ENCODE measurements around the gene DAPK1. TPM values are rescaled to one million over a fixed set of nuclear protein-coding genes. Genes with fewer than 3 reads are reported as not detected.
A peak's percentile ranks its signal among the peaks of the same experiment; 100 is the strongest.

Gene DAPK1
- total RNA-seq, 1 donor from 2014 or later, result 3.6 TPM

- H3K36me3 Mint-ChIP-seq (ENCODE audit: low read depth), result no peaks in the 10 kb centered on the region
- DNase-seq, result no peak
- H3K27ac Mint-ChIP-seq, result no peak overlapping the region
- H3K4me1 Mint-ChIP-seq, result peaks cover 3% of the 10 kb centered on the region
- peaks cover under 1% of the 10 kb centered on the region for H3K27me3 Mint-ChIP-seq
- no peak overlapping the region for H3K4me3 Mint-ChIP-seq
- no peaks in the 10 kb centered on the region for H3K9me3 Mint-ChIP-seq
- intact Hi-C loops (cut with micrococcal nuclease), result loop anchor here (10.0 kb wide), 1 partner anchor 898 kb away; no protein-coding TSS in a partner anchor
Observed at GRCh38 chr9:87676976-87677775, 179.5 kb downstream of the DAPK1 start.

- intact Hi-C loops (cut with micrococcal nuclease), result loop anchor here (1.0 to 10.0 kb wide), 2 partner anchors 135 to 897 kb away; no protein-coding TSS in a partner anchor
- H3K9me3 Mint-ChIP-seq, result no peaks in the 10 kb centered on the region
- no peak for DNase-seq
- H3K4me1 Mint-ChIP-seq, result peaks cover 3% of the 10 kb centered on the region
- peaks cover 2% of the 10 kb centered on the region for H3K27me3 Mint-ChIP-seq
- no peak overlapping the region for H3K4me3 Mint-ChIP-seq
- H3K36me3 Mint-ChIP-seq (ENCODE audit: low read depth), result no peaks in the 10 kb centered on the region
- no peak overlapping the region for H3K27ac Mint-ChIP-seq
Observed at GRCh38 chr9:87677776-87678587, 180.3 kb downstream of the DAPK1 start.

GRCh38 chr9:87678650-87679355 is 181.1 kb downstream of the DAPK1 start:
- H3K4me1 Mint-ChIP-seq, result peaks cover 3% of the 10 kb centered on the region
- no peaks in the 10 kb centered on the region for H3K9me3 Mint-ChIP-seq
- intact Hi-C loops (cut with micrococcal nuclease), result loop anchor here (1.0 to 10.0 kb wide), 2 partner anchors 134 to 896 kb away; no protein-coding TSS in a partner anchor
- H3K27ac Mint-ChIP-seq, result no peak overlapping the region
- H3K36me3 Mint-ChIP-seq (ENCODE audit: low read depth), result no peaks in the 10 kb centered on the region
- H3K4me3 Mint-ChIP-seq, result no peak overlapping the region
- peaks cover 2% of the 10 kb centered on the region for H3K27me3 Mint-ChIP-seq
- DNase-seq, result peak; percentile 72

- Mint-ChIP-seq H3K36me3 (ENCODE audit: low read depth) (no peaks in the 10 kb centered on the region), H3K27me3 (peaks cover 2% of the 10 kb centered on the region), H3K9me3 (no peaks in the 10 kb centered on the region), H3K27ac (no peak overlapping the region), H3K4me1 (peaks cover 11% of the 10 kb centered on the region), H3K4me3 (no peak overlapping the region)
- intact Hi-C loops (cut with micrococcal nuclease), result no loop called here
- no peak for DNase-seq
Observed at GRCh38 chr9:87681271-87682061, 183.8 kb downstream of the DAPK1 start.

- no peaks in the 10 kb centered on the region for H3K9me3 Mint-ChIP-seq
- H3K27me3 Mint-ChIP-seq, result peaks cover 2% of the 10 kb centered on the region
- no peak overlapping the region for H3K4me3 Mint-ChIP-seq
- H3K36me3 Mint-ChIP-seq (ENCODE audit: low read depth), result no peaks in the 10 kb centered on the region
- peaks cover 11% of the 10 kb centered on the region for H3K4me1 Mint-ChIP-seq
- H3K27ac Mint-ChIP-seq, result no peak overlapping the region
- no peak for DNase-seq
- intact Hi-C loops (cut with micrococcal nuclease), result no loop called here
Observed at GRCh38 chr9:87682085-87682484, 184.4 kb downstream of the DAPK1 start.

- H3K36me3 Mint-ChIP-seq (ENCODE audit: low read depth), result no peaks in the 10 kb centered on the region
- H3K4me3 Mint-ChIP-seq, result no peak overlapping the region
- intact Hi-C loops (cut with micrococcal nuclease), result no loop called here
- no peaks in the 10 kb centered on the region for H3K9me3 Mint-ChIP-seq
- H3K4me1 Mint-ChIP-seq, result peaks cover 11% of the 10 kb centered on the region
- DNase-seq, result no peak
- H3K27me3 Mint-ChIP-seq, result peaks cover 2% of the 10 kb centered on the region
- no peak overlapping the region for H3K27ac Mint-ChIP-seq
Observed at GRCh38 chr9:87682618-87683017, 185.0 kb downstream of the DAPK1 start.

- intact Hi-C loops (cut with micrococcal nuclease), result no loop called here
- Mint-ChIP-seq H3K27ac (no peak overlapping the region), H3K36me3 (ENCODE audit: low read depth) (no peaks in the 10 kb centered on the region), H3K9me3 (no peaks in the 10 kb centered on the region), H3K4me1 (peaks cover 11% of the 10 kb centered on the region), H3K4me3 (no peak overlapping the region), H3K27me3 (peaks cover 11% of the 10 kb centered on the region)
- DNase-seq, result no peak
Observed at GRCh38 chr9:87683751-87684626, 186.3 kb downstream of the DAPK1 start.

GRCh38 chr9:87684627-87685219 is 187.1 kb downstream of the DAPK1 start:
- H3K27ac Mint-ChIP-seq, result no peak overlapping the region
- H3K36me3 Mint-ChIP-seq (ENCODE audit: low read depth), result no peaks in the 10 kb centered on the region
- no peak for DNase-seq
- H3K4me3 Mint-ChIP-seq, result no peak overlapping the region
- intact Hi-C loops (cut with micrococcal nuclease), result no loop called here
- H3K9me3 Mint-ChIP-seq, result no peaks in the 10 kb centered on the region
- peaks cover 17% of the 10 kb centered on the region for H3K27me3 Mint-ChIP-seq
- H3K4me1 Mint-ChIP-seq, result peaks cover 11% of the 10 kb centered on the region

- H3K9me3 Mint-ChIP-seq, result no peaks in the 10 kb centered on the region
- intact Hi-C loops (cut with micrococcal nuclease), result no loop called here
- H3K4me1 Mint-ChIP-seq, result peaks cover 11% of the 10 kb centered on the region
- peaks cover 25% of the 10 kb centered on the region for H3K27me3 Mint-ChIP-seq
- DNase-seq, result no peak
- no peak overlapping the region for H3K4me3 Mint-ChIP-seq
- H3K27ac Mint-ChIP-seq, result no peak overlapping the region
- no peaks in the 10 kb centered on the region for H3K36me3 Mint-ChIP-seq (ENCODE audit: low read depth)
Observed at GRCh38 chr9:87685441-87685840, 187.8 kb downstream of the DAPK1 start.

GRCh38 chr9:87685871-87686519 is 188.3 kb downstream of the DAPK1 start:
- peak overlapping the region; percentile 34 for H3K27ac Mint-ChIP-seq
- no peak for DNase-seq
- H3K9me3 Mint-ChIP-seq, result no peaks in the 10 kb centered on the region
- H3K4me3 Mint-ChIP-seq, result peak overlapping the region; percentile 9
- H3K27me3 Mint-ChIP-seq, result peaks cover 28% of the 10 kb centered on the region
- no peaks in the 10 kb centered on the region for H3K36me3 Mint-ChIP-seq (ENCODE audit: low read depth)
- peaks cover 11% of the 10 kb centered on the region for H3K4me1 Mint-ChIP-seq
- intact Hi-C loops (cut with micrococcal nuclease), result no loop called here

GRCh38 chr9:87686520-87687090 is 188.9 kb downstream of the DAPK1 start:
- intact Hi-C loops (cut with micrococcal nuclease), result no loop called here
- H3K36me3 Mint-ChIP-seq (ENCODE audit: low read depth), result no peaks in the 10 kb centered on the region
- no peaks in the 10 kb centered on the region for H3K9me3 Mint-ChIP-seq
- no peak overlapping the region for H3K27ac Mint-ChIP-seq
- peaks cover 11% of the 10 kb centered on the region for H3K4me1 Mint-ChIP-seq
- no peak overlapping the region for H3K4me3 Mint-ChIP-seq
- no peak for DNase-seq
- peaks cover 31% of the 10 kb centered on the region for H3K27me3 Mint-ChIP-seq
